Liver (tissue), 3 donors: ENCODE data around the gene STK33.

Experiments
- FOXA2 ChIP-seq: IDR thresholded peaks from 2 replicates; pipeline ENCODE4 v1.6.1; 2016; ENCODE audit warnings: antibody characterized with exemption
- GABPA ChIP-seq, 2 donors: IDR thresholded peaks in 1 of 2; conservative IDR thresholded peaks in 1 of 2; 2 replicates each; pipeline ENCODE4 v1.6.1; 2016; ENCODE audit warnings: antibody characterized with exemption in 2 of 2, mild to moderate bottlenecking in 1 of 2, moderate library complexity in 1 of 2
- HNF4A ChIP-seq, 2 donors: conservative IDR thresholded peaks; 2 replicates each; pipeline ENCODE4 v1.6.1; 2016; ENCODE audit warnings: antibody characterized with exemption in 2 of 2, mild to moderate bottlenecking in 2 of 2
- JUND ChIP-seq, 2 donors: IDR thresholded peaks; 2 replicates each; pipeline ENCODE4 v1.6.1; 2016; ENCODE audit warnings: antibody characterized with exemption in 2 of 2
- RAD21 ChIP-seq, 2 donors: IDR thresholded peaks; 2 replicates each; pipeline ENCODE4 v1.6.1; 2016; ENCODE audit warnings: antibody characterized with exemption in 2 of 2, mild to moderate bottlenecking in 2 of 2
- RXRA ChIP-seq, 2 donors: IDR thresholded peaks; 2 replicates each; pipeline ENCODE4 v1.6.1; 2017 to 2018; ENCODE audit warnings: antibody characterized with exemption in 2 of 2, mild to moderate bottlenecking in 1 of 2
- SP1 ChIP-seq: IDR thresholded peaks from 2 replicates; pipeline ENCODE4 v1.6.1; 2018; ENCODE audit warnings: antibody characterized with exemption, mild to moderate bottlenecking
- TAF1 ChIP-seq: conservative IDR thresholded peaks from 2 replicates; pipeline ENCODE4 v1.6.1; 2016; ENCODE audit warnings: antibody characterized with exemption, mild to moderate bottlenecking
- YY1 ChIP-seq: IDR thresholded peaks from 2 replicates; pipeline ENCODE4 v1.6.1; 2016; ENCODE audit warnings: antibody characterized with exemption, mild to moderate bottlenecking
- TF ChIP-seq, protein P1 (sequence below): IDR thresholded peaks from 2 replicates; pipeline ENCODE4 v1.6.1; 2016; ENCODE audit warnings: antibody characterized with exemption
- TF ChIP-seq, protein P2 (sequence below): fragments of 150-350 bp; IDR thresholded peaks from 2 replicates; pipeline ENCODE4 v1.5.1; 2017; ENCODE audit warnings: improper control_type of control experiment, low read depth, low read length; ENCODE audit not compliant: missing input control
- TF ChIP-seq, protein P3 (sequence below): IDR thresholded peaks from 2 replicates; pipeline ENCODE4 v1.6.1; 2016; ENCODE audit warnings: antibody characterized with exemption, mild to moderate bottlenecking
- TF ChIP-seq, protein P4 (sequence below): IDR thresholded peaks from 2 replicates; pipeline ENCODE4 v1.6.1; 2016; ENCODE audit warnings: antibody characterized with exemption
- TF ChIP-seq, protein P5 (sequence below): IDR thresholded peaks from 2 replicates; pipeline ENCODE4 v1.6.1; 2016; ENCODE audit warnings: antibody characterized with exemption
- donor health status: healthy.
- donor health status: healthy.

DNA sequence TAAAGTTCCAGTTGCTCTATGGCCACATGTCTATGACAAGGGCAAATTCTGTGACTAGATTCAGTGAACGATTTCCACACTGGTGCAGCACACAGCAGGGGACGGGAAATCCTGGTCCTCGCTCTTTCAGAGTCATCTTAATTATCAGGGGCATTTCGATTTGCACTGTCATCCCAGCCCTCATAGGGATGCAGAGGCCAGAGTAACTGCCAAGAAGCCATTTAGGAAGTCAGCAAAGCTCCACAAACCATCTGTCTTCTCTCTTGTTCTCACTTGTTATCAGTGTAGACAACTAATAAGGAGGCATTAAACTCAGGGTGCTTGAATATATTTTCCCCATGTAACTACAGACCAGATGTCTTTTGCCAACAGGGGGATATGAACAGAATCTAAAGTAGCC, 151.7 kb downstream of the STK33 start:
- TF ChIP-seq, protein P1, sequence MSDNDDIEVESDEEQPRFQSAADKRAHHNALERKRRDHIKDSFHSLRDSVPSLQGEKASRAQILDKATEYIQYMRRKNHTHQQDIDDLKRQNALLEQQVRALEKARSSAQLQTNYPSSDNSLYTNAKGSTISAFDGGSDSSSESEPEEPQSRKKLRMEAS: no peak
- TF ChIP-seq, protein P2, sequence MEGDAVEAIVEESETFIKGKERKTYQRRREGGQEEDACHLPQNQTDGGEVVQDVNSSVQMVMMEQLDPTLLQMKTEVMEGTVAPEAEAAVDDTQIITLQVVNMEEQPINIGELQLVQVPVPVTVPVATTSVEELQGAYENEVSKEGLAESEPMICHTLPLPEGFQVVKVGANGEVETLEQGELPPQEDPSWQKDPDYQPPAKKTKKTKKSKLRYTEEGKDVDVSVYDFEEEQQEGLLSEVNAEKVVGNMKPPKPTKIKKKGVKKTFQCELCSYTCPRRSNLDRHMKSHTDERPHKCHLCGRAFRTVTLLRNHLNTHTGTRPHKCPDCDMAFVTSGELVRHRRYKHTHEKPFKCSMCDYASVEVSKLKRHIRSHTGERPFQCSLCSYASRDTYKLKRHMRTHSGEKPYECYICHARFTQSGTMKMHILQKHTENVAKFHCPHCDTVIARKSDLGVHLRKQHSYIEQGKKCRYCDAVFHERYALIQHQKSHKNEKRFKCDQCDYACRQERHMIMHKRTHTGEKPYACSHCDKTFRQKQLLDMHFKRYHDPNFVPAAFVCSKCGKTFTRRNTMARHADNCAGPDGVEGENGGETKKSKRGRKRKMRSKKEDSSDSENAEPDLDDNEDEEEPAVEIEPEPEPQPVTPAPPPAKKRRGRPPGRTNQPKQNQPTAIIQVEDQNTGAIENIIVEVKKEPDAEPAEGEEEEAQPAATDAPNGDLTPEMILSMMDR: no peak
- TF ChIP-seq JUND (IDR thresholded peaks at IDR 0.05): no peak
- TF ChIP-seq GABPA (IDR thresholded peaks at IDR 0.05 in 1 of 2, conservative IDR thresholded peaks at IDR 0.05 in 1 of 2): no peak
- TF ChIP-seq RAD21 (IDR thresholded peaks at IDR 0.05): no peak
- TF ChIP-seq TAF1: no peak
- TF ChIP-seq, protein P3, sequence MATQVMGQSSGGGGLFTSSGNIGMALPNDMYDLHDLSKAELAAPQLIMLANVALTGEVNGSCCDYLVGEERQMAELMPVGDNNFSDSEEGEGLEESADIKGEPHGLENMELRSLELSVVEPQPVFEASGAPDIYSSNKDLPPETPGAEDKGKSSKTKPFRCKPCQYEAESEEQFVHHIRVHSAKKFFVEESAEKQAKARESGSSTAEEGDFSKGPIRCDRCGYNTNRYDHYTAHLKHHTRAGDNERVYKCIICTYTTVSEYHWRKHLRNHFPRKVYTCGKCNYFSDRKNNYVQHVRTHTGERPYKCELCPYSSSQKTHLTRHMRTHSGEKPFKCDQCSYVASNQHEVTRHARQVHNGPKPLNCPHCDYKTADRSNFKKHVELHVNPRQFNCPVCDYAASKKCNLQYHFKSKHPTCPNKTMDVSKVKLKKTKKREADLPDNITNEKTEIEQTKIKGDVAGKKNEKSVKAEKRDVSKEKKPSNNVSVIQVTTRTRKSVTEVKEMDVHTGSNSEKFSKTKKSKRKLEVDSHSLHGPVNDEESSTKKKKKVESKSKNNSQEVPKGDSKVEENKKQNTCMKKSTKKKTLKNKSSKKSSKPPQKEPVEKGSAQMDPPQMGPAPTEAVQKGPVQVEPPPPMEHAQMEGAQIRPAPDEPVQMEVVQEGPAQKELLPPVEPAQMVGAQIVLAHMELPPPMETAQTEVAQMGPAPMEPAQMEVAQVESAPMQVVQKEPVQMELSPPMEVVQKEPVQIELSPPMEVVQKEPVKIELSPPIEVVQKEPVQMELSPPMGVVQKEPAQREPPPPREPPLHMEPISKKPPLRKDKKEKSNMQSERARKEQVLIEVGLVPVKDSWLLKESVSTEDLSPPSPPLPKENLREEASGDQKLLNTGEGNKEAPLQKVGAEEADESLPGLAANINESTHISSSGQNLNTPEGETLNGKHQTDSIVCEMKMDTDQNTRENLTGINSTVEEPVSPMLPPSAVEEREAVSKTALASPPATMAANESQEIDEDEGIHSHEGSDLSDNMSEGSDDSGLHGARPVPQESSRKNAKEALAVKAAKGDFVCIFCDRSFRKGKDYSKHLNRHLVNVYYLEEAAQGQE: no peak
- TF ChIP-seq RXRA (IDR thresholded peaks at IDR 0.05): no peak
- TF ChIP-seq SP1: no peak
- no peak for TF ChIP-seq YY1
- TF ChIP-seq, protein P4, sequence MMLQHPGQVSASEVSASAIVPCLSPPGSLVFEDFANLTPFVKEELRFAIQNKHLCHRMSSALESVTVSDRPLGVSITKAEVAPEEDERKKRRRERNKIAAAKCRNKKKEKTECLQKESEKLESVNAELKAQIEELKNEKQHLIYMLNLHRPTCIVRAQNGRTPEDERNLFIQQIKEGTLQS: no peak
- no peak for TF ChIP-seq HNF4A (conservative IDR thresholded peaks at IDR 0.05)
- no peak for TF ChIP-seq FOXA2
- TF ChIP-seq, protein P5, sequence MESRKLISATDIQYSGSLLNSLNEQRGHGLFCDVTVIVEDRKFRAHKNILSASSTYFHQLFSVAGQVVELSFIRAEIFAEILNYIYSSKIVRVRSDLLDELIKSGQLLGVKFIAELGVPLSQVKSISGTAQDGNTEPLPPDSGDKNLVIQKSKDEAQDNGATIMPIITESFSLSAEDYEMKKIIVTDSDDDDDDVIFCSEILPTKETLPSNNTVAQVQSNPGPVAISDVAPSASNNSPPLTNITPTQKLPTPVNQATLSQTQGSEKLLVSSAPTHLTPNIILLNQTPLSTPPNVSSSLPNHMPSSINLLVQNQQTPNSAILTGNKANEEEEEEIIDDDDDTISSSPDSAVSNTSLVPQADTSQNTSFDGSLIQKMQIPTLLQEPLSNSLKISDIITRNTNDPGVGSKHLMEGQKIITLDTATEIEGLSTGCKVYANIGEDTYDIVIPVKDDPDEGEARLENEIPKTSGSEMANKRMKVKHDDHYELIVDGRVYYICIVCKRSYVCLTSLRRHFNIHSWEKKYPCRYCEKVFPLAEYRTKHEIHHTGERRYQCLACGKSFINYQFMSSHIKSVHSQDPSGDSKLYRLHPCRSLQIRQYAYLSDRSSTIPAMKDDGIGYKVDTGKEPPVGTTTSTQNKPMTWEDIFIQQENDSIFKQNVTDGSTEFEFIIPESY: no peak
